ENCODE results near the gene NDNF.

- TF ChIP-seq CTCF (IDR thresholded peaks at IDR 0.05) = no peak
- TF ChIP-seq NR1H2 (CRISPR knock-in tag; IDR thresholded peaks at IDR 0.05) = no peak
- no peak for TF ChIP-seq ATF1 (CRISPR knock-in tag; IDR thresholded peaks at IDR 0.05)
- no peak for TF ChIP-seq NR2C2 (CRISPR knock-in tag; IDR thresholded peaks at IDR 0.05)
- no peak for TF ChIP-seq JUN (CRISPR knock-in tag; IDR thresholded peaks at IDR 0.05)
- no peak for TF ChIP-seq CREB1 (CRISPR knock-in tag; IDR thresholded peaks at IDR 0.05)
- no peak for TF ChIP-seq E2F4 (CRISPR knock-in tag; IDR thresholded peaks at IDR 0.05; ENCODE audit: borderline replicate concordance, low read depth)
- no peak for TF ChIP-seq ZNF121 (CRISPR knock-in tag; IDR thresholded peaks at IDR 0.05)
- TF ChIP-seq ETV6 (CRISPR knock-in tag; IDR thresholded peaks at IDR 0.05) = no peak
Observed at GRCh38 chr4:121091941-121092340, 19.6 kb upstream of the NDNF start.

Measured in WTC11 (cell line).